Activated CD4-positive, CD25-positive, alpha-beta regulatory T cell treated with anti-CD3 and anti-CD28 coated beads, Interleukin-2, amount 50 U/mL, for 24 hours (primary cell): Measurements from ENCODE around the gene ENAH.
A peak's percentile ranks its signal among the peaks of the same experiment; 100 is the strongest.
"Not testable (repeated sequence)": the region's sequence is repeated elsewhere in the genome, so short reads cannot be mapped to it uniquely, and the experiment has no call there.

Experiments used
- ATAC-seq, 2 donors: fragments of 150-1000 bp; cut with Tn5 transposase; one replicate each; pipeline ENCODE4 v1.10.0; 2021; ENCODE audit warnings: mild to moderate bottlenecking in 1 of 2, moderate library complexity in 1 of 2

ENAH gene

GRCh38 chr1:225485226-225485625 is 167.7 kb downstream of the ENAH start:
- no peak for ATAC-seq

GRCh38 chr1:225484657-225485214 is 168.2 kb downstream of the ENAH start:
- ATAC-seq, result no peak

GRCh38 chr1:225483818-225484656 is 168.9 kb downstream of the ENAH start:
- no peak for ATAC-seq

GRCh38 chr1:225482421-225482950 is 170.4 kb downstream of the ENAH start:
- no peak for ATAC-seq

GRCh38 chr1:225481738-225482137 is 171.2 kb downstream of the ENAH start:
- ATAC-seq, result no peak

- peak; percentile 38 to 68 for ATAC-seq
Measured at GRCh38 chr1:225480825-225481434, 172.0 kb downstream of the ENAH start.

- no peak for ATAC-seq
Measured at GRCh38 chr1:225479996-225480720, 172.8 kb downstream of the ENAH start.

GRCh38 chr1:225479341-225479740 is 173.6 kb downstream of the ENAH start:
- no peak for ATAC-seq

GRCh38 chr1:225477296-225477911 is 175.5 kb downstream of the ENAH start:
- no peak for ATAC-seq

- no peak for ATAC-seq
Measured at GRCh38 chr1:225476538-225476988, 176.4 kb downstream of the ENAH start.

- no peak for ATAC-seq
Measured at GRCh38 chr1:225476100-225476511, 176.8 kb downstream of the ENAH start.

GRCh38 chr1:225474986-225475820 is 177.7 kb downstream of the ENAH start:
- peak; percentile 72 to 73 for ATAC-seq

GRCh38 chr1:225474439-225474985 is 178.4 kb downstream of the ENAH start:
- ATAC-seq, result no peak

GRCh38 chr1:225473676-225474438 is 179.1 kb downstream of the ENAH start:
- not testable (repeated sequence) for ATAC-seq

- not testable (repeated sequence) for ATAC-seq
Measured at GRCh38 chr1:225473266-225473665, 179.7 kb downstream of the ENAH start.

- ATAC-seq, result no peak
Measured at GRCh38 chr1:225471453-225472301, 181.2 kb downstream of the ENAH start.

- ATAC-seq, result no peak
Measured at GRCh38 chr1:225471109-225471452, 181.8 kb downstream of the ENAH start.

- no peak for ATAC-seq
Measured at GRCh38 chr1:225470211-225471108, 182.5 kb downstream of the ENAH start.
